KOPT-K1 (cell line): Measurements from ENCODE around the gene PIKFYVE.

Source experiments
- H3K27ac ChIP-seq: fragments of 200-600 bp; sonication (generic); 2 replicates; pipeline ENCODE4 v1.5.1; 2016; ENCODE audit warnings: antibody characterized with exemption, mild to moderate bottlenecking, low read depth, low read length; ENCODE audit not compliant: poor library complexity, severe bottlenecking
- H3K36me3 ChIP-seq: fragments of 200-600 bp; sonication (generic); 2 replicates; pipeline ENCODE4 v1.5.1; 2017; ENCODE audit warnings: antibody characterized with exemption, mild to moderate bottlenecking, low read length, moderate library complexity; ENCODE audit not compliant: insufficient read depth
- H3K9me3 ChIP-seq: fragments of 200-600 bp; sonication (generic); 2 replicates; pipeline ENCODE4 v1.5.1; 2017; ENCODE audit warnings: antibody characterized with exemption, low read length, mild to moderate bottlenecking; ENCODE audit not compliant: insufficient read depth, poor library complexity, severe bottlenecking

PIKFYVE gene

GRCh38 chr2:208269091-208269490 is 3.0 kb downstream of the PIKFYVE start:
- Histone ChIP-seq H3K36me3 (peaks cover 35% of the 10 kb centered on the region), H3K27ac (no peak overlapping the region), H3K9me3 (no peaks in the 10 kb centered on the region)

- H3K9me3 ChIP-seq, result peaks cover 10% of the 10 kb centered on the region
- peaks cover 86% of the 10 kb centered on the region for H3K36me3 ChIP-seq
- no peak overlapping the region for H3K27ac ChIP-seq
These were observed 8.7 kb downstream of the PIKFYVE start for GRCh38 chr2:208274748-208275147.

GRCh38 chr2:208278549-208278948 is 12.5 kb downstream of the PIKFYVE start:
- H3K9me3 ChIP-seq, result peaks cover 10% of the 10 kb centered on the region
- peaks cover 100% of the 10 kb centered on the region for H3K36me3 ChIP-seq
- H3K27ac ChIP-seq, result no peak overlapping the region

DNA sequence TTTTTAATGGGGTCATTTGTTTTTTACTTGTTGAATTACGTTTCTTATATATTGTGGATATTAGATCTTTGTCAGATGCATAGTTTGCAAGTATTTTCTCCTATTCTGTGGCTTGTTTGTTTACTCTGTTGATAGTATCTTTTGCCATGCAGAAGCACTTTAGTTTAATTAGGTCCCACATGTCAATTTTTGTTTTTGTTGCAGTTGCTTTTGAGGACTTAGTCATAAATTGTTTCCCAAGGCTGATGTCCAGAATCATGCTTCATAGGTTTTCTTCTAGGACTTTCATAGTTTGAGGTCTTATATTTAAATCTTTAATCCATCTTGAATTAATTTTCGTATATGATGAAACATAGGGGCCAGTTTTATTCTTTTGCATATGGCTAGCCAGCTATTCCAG is 13.2 kb downstream of the PIKFYVE start:
- Histone ChIP-seq H3K36me3 (peaks cover 98% of the 10 kb centered on the region), H3K9me3 (peaks cover 10% of the 10 kb centered on the region), H3K27ac (no peak overlapping the region)

DNA sequence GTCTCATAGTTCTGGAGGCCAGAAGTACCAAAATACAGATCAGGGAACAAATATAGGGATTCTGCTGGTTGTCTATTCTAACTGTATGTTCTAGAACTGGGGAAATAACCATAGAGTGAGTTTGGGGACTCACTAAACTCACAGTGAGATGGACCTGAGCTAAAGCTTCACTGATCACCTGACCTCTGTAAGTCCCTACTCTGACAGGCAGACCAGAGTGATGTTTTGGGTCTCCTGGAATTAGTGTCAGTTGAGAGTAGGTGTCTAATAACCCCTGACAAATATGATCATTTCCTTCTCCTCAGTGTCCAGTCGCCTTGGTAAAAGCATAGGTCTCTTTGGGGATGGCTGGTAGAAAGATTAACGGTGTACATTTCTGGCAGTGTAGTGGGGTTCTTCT is 14.2 kb downstream of the PIKFYVE start:
- Histone ChIP-seq H3K27ac (no peak overlapping the region), H3K36me3 (peaks cover 98% of the 10 kb centered on the region), H3K9me3 (peaks cover 10% of the 10 kb centered on the region)

GRCh38 chr2:208280933-208281332 is 14.9 kb downstream of the PIKFYVE start:
- Histone ChIP-seq H3K27ac (no peak overlapping the region), H3K36me3 (peaks cover 98% of the 10 kb centered on the region), H3K9me3 (peaks cover 10% of the 10 kb centered on the region)

- H3K9me3 ChIP-seq, result peaks cover 21% of the 10 kb centered on the region
- H3K36me3 ChIP-seq, result peaks cover 97% of the 10 kb centered on the region
- no peak overlapping the region for H3K27ac ChIP-seq
These were observed 19.8 kb downstream of the PIKFYVE start for GRCh38 chr2:208285853-208286252.

DNA sequence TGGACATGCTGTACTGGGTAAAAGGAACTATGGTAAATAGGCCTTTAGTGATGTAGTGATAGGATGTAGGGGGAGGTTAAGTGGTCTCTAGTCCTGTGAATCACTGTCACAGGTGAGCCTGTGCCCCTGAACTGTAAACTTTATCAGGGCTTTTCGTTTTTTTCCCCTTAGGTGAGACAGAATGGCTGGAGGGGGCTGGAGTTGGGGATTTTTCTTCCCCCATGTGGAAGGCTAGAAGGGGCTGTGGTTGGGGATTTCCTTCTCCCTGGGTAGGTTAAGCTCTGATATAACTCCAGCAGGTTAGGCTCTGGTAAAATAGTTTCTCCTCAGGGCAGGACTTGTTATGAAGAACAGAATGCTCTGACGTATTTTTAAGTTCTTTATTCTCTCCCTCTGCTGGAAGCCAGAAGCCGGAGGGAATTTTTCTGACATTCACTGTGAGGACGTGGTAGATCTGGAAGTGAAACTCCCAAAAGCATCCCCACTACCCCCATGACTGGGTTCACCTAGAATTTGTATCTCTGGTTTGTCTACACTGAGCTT is 28.5 kb downstream of the PIKFYVE start:
- peaks cover 25% of the 10 kb centered on the region for H3K9me3 ChIP-seq
- H3K27ac ChIP-seq, result no peak overlapping the region
- H3K36me3 ChIP-seq, result peaks cover 86% of the 10 kb centered on the region

DNA sequence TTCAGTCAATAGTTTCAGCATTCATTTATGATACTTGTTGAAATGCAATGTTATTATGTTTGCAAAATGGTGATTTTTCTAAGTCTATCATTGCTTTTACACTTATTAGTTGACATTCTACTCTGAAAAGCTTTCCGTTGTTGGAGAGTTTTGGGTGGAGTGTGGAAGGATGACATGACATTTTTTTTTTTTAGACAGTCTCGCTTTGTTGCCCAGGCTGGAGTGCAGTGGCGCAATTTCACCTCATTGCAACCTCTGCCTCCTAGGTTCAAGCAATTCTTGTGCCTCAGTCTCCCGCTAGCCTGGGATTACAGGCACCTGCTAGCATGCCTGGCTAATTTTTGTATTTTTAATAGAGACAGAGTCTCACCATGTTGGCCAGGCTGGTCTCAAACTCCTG is 29.8 kb downstream of the PIKFYVE start:
- no peak overlapping the region for H3K27ac ChIP-seq
- H3K9me3 ChIP-seq, result peaks cover 12% of the 10 kb centered on the region
- peaks cover 86% of the 10 kb centered on the region for H3K36me3 ChIP-seq

- H3K27ac ChIP-seq, result no peak overlapping the region
These were observed 30.6 kb downstream of the PIKFYVE start for GRCh38 chr2:208296610-208297009.

GRCh38 chr2:208297961-208298360 is 31.9 kb downstream of the PIKFYVE start:
- peaks cover 6% of the 10 kb centered on the region for H3K9me3 ChIP-seq
- peaks cover 87% of the 10 kb centered on the region for H3K36me3 ChIP-seq
- H3K27ac ChIP-seq, result no peak overlapping the region

More at GRCh38 chr2:208296610-208297009, 30.6 kb downstream of the PIKFYVE start:
- Histone ChIP-seq H3K36me3 (peaks cover 86% of the 10 kb centered on the region), H3K9me3 (peaks cover 6% of the 10 kb centered on the region)

GRCh38 chr2:208300847-208301618 is 35.0 kb downstream of the PIKFYVE start:
- Histone ChIP-seq H3K36me3 (peaks cover 86% of the 10 kb centered on the region), H3K9me3 (no peaks in the 10 kb centered on the region)

DNA sequence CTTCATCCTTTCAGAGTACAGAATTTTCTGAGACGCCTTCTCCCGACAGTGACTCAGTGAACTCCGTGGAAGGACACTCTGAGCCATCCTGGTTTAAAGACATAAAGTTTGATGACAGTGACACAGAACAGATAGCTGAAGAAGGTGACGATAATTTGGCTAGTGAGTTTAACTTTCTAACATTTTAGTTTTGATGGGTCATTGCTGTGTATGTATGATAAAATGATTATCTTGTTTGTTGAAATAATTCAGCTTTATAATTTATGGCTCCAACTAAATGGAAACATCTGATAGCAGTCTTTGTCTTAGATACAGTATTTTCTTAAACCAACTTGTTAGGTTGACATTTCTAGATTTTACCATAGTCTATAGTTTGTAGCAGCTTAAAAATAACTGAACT is 38.1 kb downstream of the PIKFYVE start:
- peaks cover 97% of the 10 kb centered on the region for H3K36me3 ChIP-seq
- H3K9me3 ChIP-seq, result no peaks in the 10 kb centered on the region
- H3K27ac ChIP-seq, result no peak overlapping the region

More at GRCh38 chr2:208300847-208301618, 35.0 kb downstream of the PIKFYVE start:
- no peak overlapping the region for H3K27ac ChIP-seq

GRCh38 chr2:208304695-208305094 is 38.6 kb downstream of the PIKFYVE start:
- H3K9me3 ChIP-seq, result no peaks in the 10 kb centered on the region
- no peak overlapping the region for H3K27ac ChIP-seq
- peaks cover 97% of the 10 kb centered on the region for H3K36me3 ChIP-seq

DNA sequence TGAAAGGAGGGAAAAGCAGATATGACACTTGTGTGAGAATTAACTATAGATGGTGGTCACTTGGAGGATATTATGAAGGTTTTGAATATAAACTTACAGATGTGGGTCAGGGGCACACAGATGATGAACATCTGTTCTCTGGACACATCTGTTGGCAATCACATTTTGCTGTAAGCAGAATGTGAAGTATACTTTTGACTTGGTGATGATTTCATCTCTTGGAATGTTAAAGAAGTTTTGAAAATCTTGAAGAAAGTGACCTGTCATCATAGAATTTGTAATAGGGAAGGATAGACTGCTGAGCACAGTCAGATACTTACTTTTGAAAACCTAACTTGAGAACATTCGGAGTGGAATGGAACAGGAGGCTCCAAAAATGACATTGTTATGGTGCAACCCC is 40.2 kb downstream of the PIKFYVE start:
- Histone ChIP-seq H3K9me3 (no peaks in the 10 kb centered on the region), H3K36me3 (peaks cover 96% of the 10 kb centered on the region), H3K27ac (no peak overlapping the region)

- Histone ChIP-seq H3K9me3 (peaks cover 11% of the 10 kb centered on the region), H3K36me3 (peaks cover 90% of the 10 kb centered on the region), H3K27ac (no peak overlapping the region)
These were observed 45.3 kb downstream of the PIKFYVE start for GRCh38 chr2:208311321-208311720.
